Bronchial epithelial cell (primary cell): ENCODE results near the gene HSD17B3. TPM values are rescaled to one million over a fixed set of nuclear protein-coding genes. Genes with fewer than 3 reads are reported as not detected.

Experiments used
- DNase-seq: peaks from one replicate; pipeline ENCODE4 v3.0.0-alpha.2; 2010; ENCODE audit warnings: low read depth
- FAIRE-seq: peaks from 2 replicates; lab custom pipeline; 2011; peaks lifted over from hg19 to GRCh38; lab: Jason Lieb, UNC
- H3K27me3 ChIP-seq: 2 replicates; pipeline ENCODE4 v1.5.1; 2011; ENCODE audit warnings: low read length; ENCODE audit not compliant: control insufficient read depth, insufficient read depth
- H3K36me3 ChIP-seq: 2 replicates; pipeline ENCODE4 v1.5.1; 2011; ENCODE audit warnings: low read length; ENCODE audit not compliant: control insufficient read depth, insufficient read depth
- H3K4me3 ChIP-seq: 2 replicates; pipeline ENCODE4 v1.5.1; 2011; ENCODE audit warnings: mild to moderate bottlenecking, low read depth, low read length, control low read depth
- CTCF ChIP-seq: IDR thresholded peaks from 2 replicates; pipeline ENCODE4 v1.5.1; 2011; ENCODE audit warnings: mild to moderate bottlenecking, moderate library complexity, low read length, control low read depth, inconsistent platforms; ENCODE audit not compliant: insufficient read depth, severe bottlenecking
- total RNA-seq: library from RNA; depleted of rRNA; stranded (reverse); fragments of >200 nt; gene quantifications from 2 replicates; pipeline ENCODE4 v1.2.1, GENCODE V29; 2014

Gene HSD17B3
- total RNA-seq, 1 donor from 2014 or later, result 0.53 TPM

- H3K4me3 ChIP-seq, result no peak overlapping the region
- H3K36me3 ChIP-seq, result no peaks in the 10 kb centered on the region
- FAIRE-seq (no peak), DNase-seq (no peak)
- no peak for TF ChIP-seq CTCF
- H3K27me3 ChIP-seq, result peaks cover 3% of the 10 kb centered on the region
These were observed 48.8 kb downstream of the HSD17B3 start for GRCh38 chr9:96253059-96253696.

GRCh38 chr9:96251451-96251850 is 50.5 kb downstream of the HSD17B3 start:
- no peak for TF ChIP-seq CTCF
- Histone ChIP-seq H3K4me3 (no peak overlapping the region), H3K27me3 (peaks cover 3% of the 10 kb centered on the region), H3K36me3 (no peaks in the 10 kb centered on the region)
- FAIRE-seq (no peak), DNase-seq (peak; percentile 94)

GRCh38 chr9:96249746-96250145 is 52.2 kb downstream of the HSD17B3 start:
- FAIRE-seq (no peak), DNase-seq (peak; percentile 35)
- no peak overlapping the region for H3K4me3 ChIP-seq
- no peaks in the 10 kb centered on the region for H3K36me3 ChIP-seq
- H3K27me3 ChIP-seq, result peaks cover 5% of the 10 kb centered on the region
- no peak for TF ChIP-seq CTCF

- Histone ChIP-seq H3K4me3 (no peak overlapping the region), H3K36me3 (no peaks in the 10 kb centered on the region), H3K27me3 (peaks cover 20% of the 10 kb centered on the region)
- FAIRE-seq, result no peak
- no peak for DNase-seq
- no peak for TF ChIP-seq CTCF
These were observed 55.7 kb downstream of the HSD17B3 start for GRCh38 chr9:96246267-96246671.

GRCh38 chr9:96245399-96245798 is 56.6 kb downstream of the HSD17B3 start:
- H3K4me3 ChIP-seq, result no peak overlapping the region
- DNase-seq (no peak), FAIRE-seq (peak; percentile 7)
- peaks cover 24% of the 10 kb centered on the region for H3K27me3 ChIP-seq
- no peak for TF ChIP-seq CTCF
- H3K36me3 ChIP-seq, result no peaks in the 10 kb centered on the region

- no peaks in the 10 kb centered on the region for H3K36me3 ChIP-seq
- FAIRE-seq (no peak), DNase-seq (no peak)
- peaks cover 36% of the 10 kb centered on the region for H3K27me3 ChIP-seq
- no peak for TF ChIP-seq CTCF
- no peak overlapping the region for H3K4me3 ChIP-seq
These were observed 58.2 kb downstream of the HSD17B3 start for GRCh38 chr9:96243778-96244177.
